ENCODE data around the gene CADPS. TPM values are rescaled to one million over a fixed set of nuclear protein-coding genes. Genes with fewer than 3 reads are reported as not detected.

Gene CADPS
- total and polyA plus RNA-seq, 9 of the 15 experiments (the other 6 are each of a cell fraction or from before 2014, with no cell fraction given): not detected

DNA sequence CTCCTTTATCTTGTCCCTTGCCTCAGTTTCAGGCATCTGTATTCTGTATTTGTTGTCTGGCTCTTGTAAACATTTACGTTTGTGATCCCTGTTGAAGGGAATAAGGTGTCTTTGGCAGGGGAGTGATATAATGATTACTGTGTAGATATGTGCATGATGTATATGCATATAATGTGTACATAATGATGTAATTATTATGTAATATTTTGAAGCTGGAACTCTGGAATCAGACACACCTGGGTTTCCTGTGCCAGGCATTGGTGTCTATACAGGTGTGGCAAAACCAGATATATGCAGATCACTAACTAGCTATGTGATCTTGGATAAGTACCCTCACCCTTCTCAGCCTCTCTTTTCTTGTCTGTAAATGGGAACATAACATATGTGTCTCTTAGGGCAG is 260.7 kb downstream of the CADPS start:
- 0% methylated on average over 1 of the region's 1 CpG for WGBS (ENCODE audit: insufficient coverage, low coverage, missing lambda C conversion rate)
- no peak for FAIRE-seq
- TF ChIP-seq STAT5B (CRISPR knock-in tag; IDR thresholded peaks at IDR 0.05) (no peak), DACH1 (IDR thresholded peaks at IDR 0.05; ENCODE audit: partially characterized antibody) (no peak), NEUROD1 (IDR thresholded peaks at IDR 0.05; ENCODE audit: borderline replicate concordance, low read depth, low read length, partially characterized antibody) (no peak), ZNF780A (CRISPR knock-in tag; IDR thresholded peaks at IDR 0.05) (no peak), ADNP (tag; IDR thresholded peaks at IDR 0.05) (no peak), RAD51 (IDR thresholded peaks at IDR 0.05; ENCODE audit: borderline replicate concordance, low read depth) (no peak)
- TF ChIP-seq, protein P1, sequence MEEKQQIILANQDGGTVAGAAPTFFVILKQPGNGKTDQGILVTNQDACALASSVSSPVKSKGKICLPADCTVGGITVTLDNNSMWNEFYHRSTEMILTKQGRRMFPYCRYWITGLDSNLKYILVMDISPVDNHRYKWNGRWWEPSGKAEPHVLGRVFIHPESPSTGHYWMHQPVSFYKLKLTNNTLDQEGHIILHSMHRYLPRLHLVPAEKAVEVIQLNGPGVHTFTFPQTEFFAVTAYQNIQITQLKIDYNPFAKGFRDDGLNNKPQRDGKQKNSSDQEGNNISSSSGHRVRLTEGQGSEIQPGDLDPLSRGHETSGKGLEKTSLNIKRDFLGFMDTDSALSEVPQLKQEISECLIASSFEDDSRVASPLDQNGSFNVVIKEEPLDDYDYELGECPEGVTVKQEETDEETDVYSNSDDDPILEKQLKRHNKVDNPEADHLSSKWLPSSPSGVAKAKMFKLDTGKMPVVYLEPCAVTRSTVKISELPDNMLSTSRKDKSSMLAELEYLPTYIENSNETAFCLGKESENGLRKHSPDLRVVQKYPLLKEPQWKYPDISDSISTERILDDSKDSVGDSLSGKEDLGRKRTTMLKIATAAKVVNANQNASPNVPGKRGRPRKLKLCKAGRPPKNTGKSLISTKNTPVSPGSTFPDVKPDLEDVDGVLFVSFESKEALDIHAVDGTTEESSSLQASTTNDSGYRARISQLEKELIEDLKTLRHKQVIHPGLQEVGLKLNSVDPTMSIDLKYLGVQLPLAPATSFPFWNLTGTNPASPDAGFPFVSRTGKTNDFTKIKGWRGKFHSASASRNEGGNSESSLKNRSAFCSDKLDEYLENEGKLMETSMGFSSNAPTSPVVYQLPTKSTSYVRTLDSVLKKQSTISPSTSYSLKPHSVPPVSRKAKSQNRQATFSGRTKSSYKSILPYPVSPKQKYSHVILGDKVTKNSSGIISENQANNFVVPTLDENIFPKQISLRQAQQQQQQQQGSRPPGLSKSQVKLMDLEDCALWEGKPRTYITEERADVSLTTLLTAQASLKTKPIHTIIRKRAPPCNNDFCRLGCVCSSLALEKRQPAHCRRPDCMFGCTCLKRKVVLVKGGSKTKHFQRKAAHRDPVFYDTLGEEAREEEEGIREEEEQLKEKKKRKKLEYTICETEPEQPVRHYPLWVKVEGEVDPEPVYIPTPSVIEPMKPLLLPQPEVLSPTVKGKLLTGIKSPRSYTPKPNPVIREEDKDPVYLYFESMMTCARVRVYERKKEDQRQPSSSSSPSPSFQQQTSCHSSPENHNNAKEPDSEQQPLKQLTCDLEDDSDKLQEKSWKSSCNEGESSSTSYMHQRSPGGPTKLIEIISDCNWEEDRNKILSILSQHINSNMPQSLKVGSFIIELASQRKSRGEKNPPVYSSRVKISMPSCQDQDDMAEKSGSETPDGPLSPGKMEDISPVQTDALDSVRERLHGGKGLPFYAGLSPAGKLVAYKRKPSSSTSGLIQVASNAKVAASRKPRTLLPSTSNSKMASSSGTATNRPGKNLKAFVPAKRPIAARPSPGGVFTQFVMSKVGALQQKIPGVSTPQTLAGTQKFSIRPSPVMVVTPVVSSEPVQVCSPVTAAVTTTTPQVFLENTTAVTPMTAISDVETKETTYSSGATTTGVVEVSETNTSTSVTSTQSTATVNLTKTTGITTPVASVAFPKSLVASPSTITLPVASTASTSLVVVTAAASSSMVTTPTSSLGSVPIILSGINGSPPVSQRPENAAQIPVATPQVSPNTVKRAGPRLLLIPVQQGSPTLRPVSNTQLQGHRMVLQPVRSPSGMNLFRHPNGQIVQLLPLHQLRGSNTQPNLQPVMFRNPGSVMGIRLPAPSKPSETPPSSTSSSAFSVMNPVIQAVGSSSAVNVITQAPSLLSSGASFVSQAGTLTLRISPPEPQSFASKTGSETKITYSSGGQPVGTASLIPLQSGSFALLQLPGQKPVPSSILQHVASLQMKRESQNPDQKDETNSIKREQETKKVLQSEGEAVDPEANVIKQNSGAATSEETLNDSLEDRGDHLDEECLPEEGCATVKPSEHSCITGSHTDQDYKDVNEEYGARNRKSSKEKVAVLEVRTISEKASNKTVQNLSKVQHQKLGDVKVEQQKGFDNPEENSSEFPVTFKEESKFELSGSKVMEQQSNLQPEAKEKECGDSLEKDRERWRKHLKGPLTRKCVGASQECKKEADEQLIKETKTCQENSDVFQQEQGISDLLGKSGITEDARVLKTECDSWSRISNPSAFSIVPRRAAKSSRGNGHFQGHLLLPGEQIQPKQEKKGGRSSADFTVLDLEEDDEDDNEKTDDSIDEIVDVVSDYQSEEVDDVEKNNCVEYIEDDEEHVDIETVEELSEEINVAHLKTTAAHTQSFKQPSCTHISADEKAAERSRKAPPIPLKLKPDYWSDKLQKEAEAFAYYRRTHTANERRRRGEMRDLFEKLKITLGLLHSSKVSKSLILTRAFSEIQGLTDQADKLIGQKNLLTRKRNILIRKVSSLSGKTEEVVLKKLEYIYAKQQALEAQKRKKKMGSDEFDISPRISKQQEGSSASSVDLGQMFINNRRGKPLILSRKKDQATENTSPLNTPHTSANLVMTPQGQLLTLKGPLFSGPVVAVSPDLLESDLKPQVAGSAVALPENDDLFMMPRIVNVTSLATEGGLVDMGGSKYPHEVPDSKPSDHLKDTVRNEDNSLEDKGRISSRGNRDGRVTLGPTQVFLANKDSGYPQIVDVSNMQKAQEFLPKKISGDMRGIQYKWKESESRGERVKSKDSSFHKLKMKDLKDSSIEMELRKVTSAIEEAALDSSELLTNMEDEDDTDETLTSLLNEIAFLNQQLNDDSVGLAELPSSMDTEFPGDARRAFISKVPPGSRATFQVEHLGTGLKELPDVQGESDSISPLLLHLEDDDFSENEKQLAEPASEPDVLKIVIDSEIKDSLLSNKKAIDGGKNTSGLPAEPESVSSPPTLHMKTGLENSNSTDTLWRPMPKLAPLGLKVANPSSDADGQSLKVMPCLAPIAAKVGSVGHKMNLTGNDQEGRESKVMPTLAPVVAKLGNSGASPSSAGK (IDR thresholded peaks at IDR 0.05): no peak
- TF ChIP-seq, protein P2, sequence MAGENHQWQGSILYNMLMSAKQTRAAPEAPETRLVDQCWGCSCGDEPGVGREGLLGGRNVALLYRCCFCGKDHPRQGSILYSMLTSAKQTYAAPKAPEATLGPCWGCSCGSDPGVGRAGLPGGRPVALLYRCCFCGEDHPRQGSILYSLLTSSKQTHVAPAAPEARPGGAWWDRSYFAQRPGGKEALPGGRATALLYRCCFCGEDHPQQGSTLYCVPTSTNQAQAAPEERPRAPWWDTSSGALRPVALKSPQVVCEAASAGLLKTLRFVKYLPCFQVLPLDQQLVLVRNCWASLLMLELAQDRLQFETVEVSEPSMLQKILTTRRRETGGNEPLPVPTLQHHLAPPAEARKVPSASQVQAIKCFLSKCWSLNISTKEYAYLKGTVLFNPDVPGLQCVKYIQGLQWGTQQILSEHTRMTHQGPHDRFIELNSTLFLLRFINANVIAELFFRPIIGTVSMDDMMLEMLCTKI (IDR thresholded peaks at IDR 0.05; ENCODE audit: partially characterized antibody): no peak
- TF ChIP-seq, protein P3, sequence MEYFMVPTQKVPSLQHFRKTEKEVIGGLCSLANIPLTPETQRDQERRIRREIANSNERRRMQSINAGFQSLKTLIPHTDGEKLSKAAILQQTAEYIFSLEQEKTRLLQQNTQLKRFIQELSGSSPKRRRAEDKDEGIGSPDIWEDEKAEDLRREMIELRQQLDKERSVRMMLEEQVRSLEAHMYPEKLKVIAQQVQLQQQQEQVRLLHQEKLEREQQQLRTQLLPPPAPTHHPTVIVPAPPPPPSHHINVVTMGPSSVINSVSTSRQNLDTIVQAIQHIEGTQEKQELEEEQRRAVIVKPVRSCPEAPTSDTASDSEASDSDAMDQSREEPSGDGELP (CRISPR knock-in tag; IDR thresholded peaks at IDR 0.05; ENCODE audit: borderline replicate concordance): no peak

More for the DNA sequence above, 260.7 kb downstream of the CADPS start:
- no peak overlapping the region for H3K9ac ChIP-seq (ENCODE audit: insufficient read depth in 1 of 2, low read depth in 2 of 2, low read length in 2 of 2)
- H3K27me3 ChIP-seq (ENCODE audit: control insufficient read depth in 2 of 2, insufficient read depth in 2 of 2, low read length in 2 of 2): no peaks in the 10 kb centered on the region
- no peak overlapping the region for H3K27ac ChIP-seq (ENCODE audit: extremely low read depth, low read depth, low read length)
- CTCF ChIA-PET (ENCODE audit: low intra/inter-chr PET ratio): no interaction called here
- no TSS peak for BruUV-seq (replicated peaks)
- no peak overlapping the region for H2AFZ ChIP-seq (ENCODE audit: low read depth, low read length)
- no peak overlapping the region for H3K4me2 ChIP-seq (ENCODE audit: insufficient read depth, low read length)
- no peaks in the 10 kb centered on the region for H3K9me3 ChIP-seq (replicated peaks; ENCODE audit: control insufficient read depth, insufficient read depth, low read depth, low read length)
- intact Hi-C loops (cut with micrococcal nuclease) (no loop called here), in situ Hi-C loops (cut with MboI) (no loop called here)
- no peaks in the 10 kb centered on the region for H3K79me2 ChIP-seq (ENCODE audit: control insufficient read depth, insufficient read depth, low read length)
- H4K20me1 ChIP-seq (replicated peaks; ENCODE audit: control insufficient read depth, insufficient read depth, low read length): no peaks in the 10 kb centered on the region
- no peak overlapping the region for H3K4me3 ChIP-seq
- no peaks in the 10 kb centered on the region for H3K4me1 ChIP-seq (replicated peaks in 1 of 2; ENCODE audit: control insufficient read depth in 2 of 2, insufficient read depth in 2 of 2, low read length in 2 of 2)
- no peaks in the 10 kb centered on the region for H3K36me3 ChIP-seq (ENCODE audit: control insufficient read depth, insufficient read depth, low read length)
- H3K9me1 ChIP-seq (ENCODE audit: control insufficient read depth, insufficient read depth, low read length): no peaks in the 10 kb centered on the region
- DNase-seq (ENCODE audit: extremely low read depth in 1 of 4, low spot score in 3 of 4) (no peak), ATAC-seq (no peak)
- POLR2A ChIA-PET: no interaction called here

All from K562 (cell line).